CD8-positive, alpha-beta memory T cell (primary cell): ENCODE data around the gene CFAP52. TPM values are rescaled to one million over a fixed set of nuclear protein-coding genes. Genes with fewer than 3 reads are reported as not detected.

Source experiments
- polyA plus RNA-seq: library from polyadenylated mRNA; unstranded; fragments of 300-500 nt; fragmentation: Illumina TruSeq; gene quantifications from one replicate; pipeline ENCODE4 v1.2.3, GENCODE V29; 2021
- total RNA-seq, 2 experiments: library from RNA; stranded (reverse); gene quantifications; one replicate each; pipeline ENCODE4 v1.2.3, GENCODE V29; 2021

Gene CFAP52
- total and polyA plus RNA-seq, 3 experiments from 2014 or later = not detected

Other genes starting within 250 kb of the CFAP52 start
- gene STX8, start 822 bp upstream of the CFAP52 start, total RNA-seq = 10 to 100 TPM; 63.3 to 64.8 TPM
- 171 TPM for gene STX8, start 822 bp upstream of the CFAP52 start, polyA plus RNA-seq
- gene USP43, start 68.9 kb downstream of the CFAP52 start, total RNA-seq = under 1 TPM; 0.22 to 0.24 TPM
- gene USP43, start 68.9 kb downstream of the CFAP52 start, polyA plus RNA-seq = 0.31 TPM
- gene DHRS7C, start 214.9 kb downstream of the CFAP52 start, total RNA-seq = not detected
- not detected for gene DHRS7C, start 214.9 kb downstream of the CFAP52 start, polyA plus RNA-seq
- not detected for gene GSG1L2, start 245.4 kb downstream of the CFAP52 start, total RNA-seq
- not detected for gene GSG1L2, start 245.4 kb downstream of the CFAP52 start, polyA plus RNA-seq
- not detected for gene GLP2R, start 249.3 kb downstream of the CFAP52 start, total RNA-seq
- not detected for gene GLP2R, start 249.3 kb downstream of the CFAP52 start, polyA plus RNA-seq